Suprapubic skin (tissue), 4 donors: ENCODE data around the gene LARGE1. TPM values are rescaled to one million over a fixed set of nuclear protein-coding genes. Genes with fewer than 3 reads are reported as not detected.

Experiments
- DNase-seq, 2 donors: peaks; one replicate each; pipeline ENCODE4 v3.0.0-alpha.2; 2019; ENCODE audit warnings: low spot score in 2 of 2
- H3K27ac ChIP-seq: fragments of 200-600 bp; sonication (generic); one replicate; pipeline ENCODE4 v1.5.1; 2019
- H3K27me3 ChIP-seq: fragments of 200-600 bp; sonication (generic); one replicate; pipeline ENCODE4 v1.5.1; 2019
- H3K36me3 ChIP-seq: fragments of 200-600 bp; sonication (generic); one replicate; pipeline ENCODE4 v1.5.1; 2019
- H3K4me1 ChIP-seq: fragments of 200-600 bp; sonication (generic); one replicate; pipeline ENCODE4 v1.5.1; 2019
- H3K4me3 ChIP-seq: fragments of 200-600 bp; sonication (generic); one replicate; pipeline ENCODE4 v1.5.1; 2019; ENCODE audit warnings: mild to moderate bottlenecking
- H3K9me3 ChIP-seq: fragments of 200-600 bp; sonication (generic); one replicate; pipeline ENCODE4 v1.5.1; 2019
- CTCF ChIP-seq, 2 donors: fragments of 200-600 bp in 1 of 2; fragments of 450-650 bp in 1 of 2; sonication (generic) in 1 of 2; IDR thresholded peaks; one replicate each; pipeline ENCODE4 v1.5.1; 2016 to 2019; ENCODE audit warnings: antibody characterized with exemption in 2 of 2, mild to moderate bottlenecking in 1 of 2, moderate library complexity in 1 of 2
- EP300 ChIP-seq: sonication (generic); formaldehyde crosslinking; IDR thresholded peaks from one replicate; pipeline ENCODE4 v1.6.1; 2017; ENCODE audit warnings: antibody characterized with exemption
- POLR2A ChIP-seq, 2 donors: fragments of 450-650 bp; IDR thresholded peaks; one replicate each; pipeline ENCODE4 v1.6.1; 2017; ENCODE audit warnings: antibody characterized with exemption in 2 of 2, mild to moderate bottlenecking in 2 of 2, moderate library complexity in 2 of 2
- POLR2AphosphoS5 ChIP-seq, 3 donors: sonication (generic); formaldehyde crosslinking; IDR thresholded peaks; one replicate each; pipeline ENCODE4 v1.6.1; 2017; ENCODE audit warnings: antibody characterized with exemption in 3 of 3
- WGBS: methylation state at CpG from one replicate; pipeline ENCODE4 v1.1.5; 2018; 5-methylcytosine and 5-hydroxymethylcytosine counted together
- total RNA-seq, 4 donors: library from RNA; depleted of rRNA; stranded (reverse); fragments of >200 nt; gene quantifications; one replicate each; pipeline ENCODE4 v1.1.0, GENCODE V29; 2016

Gene LARGE1
- total RNA-seq, 4 donors from 2014 or later: 12.1 to 41.6 (median 21.1) TPM

DNA sequence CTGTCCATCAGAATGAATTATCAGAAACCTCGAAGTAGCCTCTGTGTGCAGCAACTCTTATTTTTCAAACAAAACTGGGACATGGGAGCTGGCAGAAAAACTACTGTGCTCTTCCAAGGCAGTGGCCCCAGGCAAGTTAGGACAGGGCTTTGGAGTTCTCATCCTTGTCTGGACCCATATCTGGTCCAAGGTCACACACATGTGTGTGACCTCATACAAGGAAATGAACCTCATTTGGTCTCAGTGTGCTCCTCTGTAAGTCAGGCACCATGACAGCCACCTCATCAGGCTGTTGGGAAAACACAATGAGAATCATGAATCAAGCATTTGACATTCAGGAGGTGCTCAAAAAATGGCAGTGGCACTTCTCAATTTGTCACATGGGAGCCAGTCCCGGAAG is 25.8 kb downstream of the LARGE1 start:
- TF ChIP-seq POLR2AphosphoS5 (IDR thresholded peaks at IDR 0.05): no peak
- no peak for TF ChIP-seq POLR2A (IDR thresholded peaks at IDR 0.05)
- no peak for TF ChIP-seq EP300
- no peak for TF ChIP-seq CTCF (IDR thresholded peaks at IDR 0.05)
- Histone ChIP-seq H3K4me3 (no peak overlapping the region), H3K4me1 (peaks cover 5% of the 10 kb centered on the region), H3K27me3 (no peaks in the 10 kb centered on the region), H3K9me3 (no peaks in the 10 kb centered on the region), H3K27ac (no peak overlapping the region), H3K36me3 (no peaks in the 10 kb centered on the region)
- no peak for DNase-seq
- WGBS: 80% methylated on average over 2 of the region's 2 CpGs

DNA sequence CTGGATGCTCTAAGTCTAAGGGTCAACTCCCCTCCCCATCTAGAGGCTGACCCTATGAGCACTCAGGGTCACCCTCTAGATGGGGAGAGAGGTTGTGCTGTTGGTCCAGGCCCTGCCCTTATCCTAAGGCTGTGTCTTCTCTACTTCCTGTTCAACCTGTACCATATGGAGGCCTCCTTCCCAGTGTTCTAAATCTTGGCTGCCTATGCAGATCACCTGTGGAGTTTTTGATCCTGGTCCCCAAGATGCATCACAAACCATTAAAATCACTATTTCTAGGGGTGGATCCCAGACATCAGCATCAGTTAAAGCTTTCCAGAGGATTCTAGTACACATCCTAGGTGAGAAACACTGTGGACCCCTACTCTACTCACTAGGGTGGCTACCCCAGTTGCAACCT is 26.2 kb downstream of the LARGE1 start:
- no peak overlapping the region for H3K4me3 ChIP-seq
- H3K27me3 ChIP-seq: no peaks in the 10 kb centered on the region
- no peak overlapping the region for H3K27ac ChIP-seq
- DNase-seq: no peak
- no peaks in the 10 kb centered on the region for H3K9me3 ChIP-seq
- no peak for TF ChIP-seq EP300
- no peak for TF ChIP-seq CTCF (IDR thresholded peaks at IDR 0.05)
- TF ChIP-seq POLR2AphosphoS5 (IDR thresholded peaks at IDR 0.05): no peak
- TF ChIP-seq POLR2A (IDR thresholded peaks at IDR 0.05): no peak
- no peaks in the 10 kb centered on the region for H3K36me3 ChIP-seq
- peaks cover 5% of the 10 kb centered on the region for H3K4me1 ChIP-seq

DNA sequence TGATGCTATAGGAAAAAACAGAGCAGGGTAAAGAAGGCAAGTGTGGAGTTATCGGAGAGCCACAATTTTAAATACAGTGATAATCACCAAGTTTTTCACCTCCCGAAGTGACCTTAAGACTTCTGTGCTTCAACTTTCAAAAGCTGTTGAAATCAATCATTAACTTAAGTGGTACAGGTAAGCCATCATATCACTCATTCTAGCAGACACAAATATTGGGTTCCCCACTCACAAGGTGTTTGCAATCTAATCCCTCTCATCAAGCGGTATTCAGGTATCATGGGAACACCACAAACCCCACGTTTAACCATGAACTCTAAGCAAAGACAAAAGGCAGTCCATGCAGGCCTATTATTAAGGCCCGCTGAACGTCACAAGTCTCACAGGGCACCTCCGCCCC is 26.8 kb downstream of the LARGE1 start:
- TF ChIP-seq POLR2AphosphoS5 (IDR thresholded peaks at IDR 0.05) (no peak), EP300 (no peak), POLR2A (IDR thresholded peaks at IDR 0.05) (no peak), CTCF (IDR thresholded peaks at IDR 0.05) (no peak)

GRCh38 chr22:33891992-33892391 is 28.3 kb downstream of the LARGE1 start:
- TF ChIP-seq POLR2A (IDR thresholded peaks at IDR 0.05): no peak
- TF ChIP-seq CTCF (IDR thresholded peaks at IDR 0.05): no peak
- no peak for TF ChIP-seq EP300
- no peak for TF ChIP-seq POLR2AphosphoS5 (IDR thresholded peaks at IDR 0.05)
- peaks cover 5% of the 10 kb centered on the region for H3K4me1 ChIP-seq
- H3K36me3 ChIP-seq: no peaks in the 10 kb centered on the region
- no peaks in the 10 kb centered on the region for H3K9me3 ChIP-seq
- WGBS: 74% methylated on average over 7 of the region's 7 CpGs
- no peaks in the 10 kb centered on the region for H3K27me3 ChIP-seq
- no peak for DNase-seq
- no peak overlapping the region for H3K4me3 ChIP-seq
- H3K27ac ChIP-seq: no peak overlapping the region

More for the DNA sequence above, 26.8 kb downstream of the LARGE1 start:
- H3K27me3 ChIP-seq: no peaks in the 10 kb centered on the region
- WGBS: 93% methylated on average over 7 of the region's 7 CpGs
- H3K4me3 ChIP-seq: no peak overlapping the region
- peaks cover 5% of the 10 kb centered on the region for H3K4me1 ChIP-seq
- no peaks in the 10 kb centered on the region for H3K36me3 ChIP-seq
- no peak overlapping the region for H3K27ac ChIP-seq
- no peak for DNase-seq
- no peaks in the 10 kb centered on the region for H3K9me3 ChIP-seq

DNA sequence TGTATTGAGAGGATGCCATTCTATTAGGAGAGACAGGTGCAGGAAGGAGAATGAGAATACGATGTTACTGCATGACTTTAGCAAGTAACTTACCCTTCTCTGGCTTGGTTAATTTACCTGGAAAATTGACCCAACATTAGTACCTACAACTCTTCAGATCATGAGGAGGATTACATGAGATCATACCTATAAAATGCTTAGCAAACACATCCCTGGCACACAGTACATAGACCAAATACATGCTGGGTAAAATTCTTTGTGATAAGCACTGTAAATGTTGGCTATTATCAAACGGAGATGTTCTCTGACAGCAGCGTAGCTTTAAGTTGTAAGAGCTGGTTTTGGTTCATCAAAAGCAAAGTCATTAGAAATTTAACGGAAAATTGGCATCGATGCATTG is 28.8 kb downstream of the LARGE1 start:
- no peaks in the 10 kb centered on the region for H3K36me3 ChIP-seq
- 69% methylated on average over 5 of the region's 5 CpGs for WGBS
- TF ChIP-seq POLR2AphosphoS5 (IDR thresholded peaks at IDR 0.05) (no peak), EP300 (no peak), POLR2A (IDR thresholded peaks at IDR 0.05) (no peak), CTCF (IDR thresholded peaks at IDR 0.05) (no peak)
- H3K27ac ChIP-seq: no peak overlapping the region
- H3K9me3 ChIP-seq: no peaks in the 10 kb centered on the region
- no peak for DNase-seq
- no peaks in the 10 kb centered on the region for H3K27me3 ChIP-seq
- H3K4me3 ChIP-seq: no peak overlapping the region
- peaks cover 5% of the 10 kb centered on the region for H3K4me1 ChIP-seq
